Measurements from ENCODE around the gene PANX2.

PANX2 gene

GRCh38 chr22:50218153-50218995, 47.8 kb downstream of the PANX2 start:
- DNase-seq (ENCODE audit: low read depth) = no peak
- H3K4me3 ChIP-seq (ENCODE audit: control insufficient read depth, low read depth, low read length) = no peak overlapping the region
- TF ChIP-seq, protein P1, sequence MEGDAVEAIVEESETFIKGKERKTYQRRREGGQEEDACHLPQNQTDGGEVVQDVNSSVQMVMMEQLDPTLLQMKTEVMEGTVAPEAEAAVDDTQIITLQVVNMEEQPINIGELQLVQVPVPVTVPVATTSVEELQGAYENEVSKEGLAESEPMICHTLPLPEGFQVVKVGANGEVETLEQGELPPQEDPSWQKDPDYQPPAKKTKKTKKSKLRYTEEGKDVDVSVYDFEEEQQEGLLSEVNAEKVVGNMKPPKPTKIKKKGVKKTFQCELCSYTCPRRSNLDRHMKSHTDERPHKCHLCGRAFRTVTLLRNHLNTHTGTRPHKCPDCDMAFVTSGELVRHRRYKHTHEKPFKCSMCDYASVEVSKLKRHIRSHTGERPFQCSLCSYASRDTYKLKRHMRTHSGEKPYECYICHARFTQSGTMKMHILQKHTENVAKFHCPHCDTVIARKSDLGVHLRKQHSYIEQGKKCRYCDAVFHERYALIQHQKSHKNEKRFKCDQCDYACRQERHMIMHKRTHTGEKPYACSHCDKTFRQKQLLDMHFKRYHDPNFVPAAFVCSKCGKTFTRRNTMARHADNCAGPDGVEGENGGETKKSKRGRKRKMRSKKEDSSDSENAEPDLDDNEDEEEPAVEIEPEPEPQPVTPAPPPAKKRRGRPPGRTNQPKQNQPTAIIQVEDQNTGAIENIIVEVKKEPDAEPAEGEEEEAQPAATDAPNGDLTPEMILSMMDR (IDR thresholded peaks at IDR 0.05; ENCODE audit: control insufficient read depth, insufficient read depth, low read depth, low read length, missing control alignments) = no peak

- TF ChIP-seq, protein P1 (IDR thresholded peaks at IDR 0.05; ENCODE audit: control insufficient read depth, insufficient read depth, low read depth, low read length, missing control alignments) = no peak
- DNase-seq (ENCODE audit: low read depth) = no peak
- no peak overlapping the region for H3K4me3 ChIP-seq (ENCODE audit: control insufficient read depth, low read depth, low read length)
Observed at GRCh38 chr22:50218996-50219727, 48.6 kb downstream of the PANX2 start.

- no peak overlapping the region for H3K4me3 ChIP-seq (ENCODE audit: control insufficient read depth, low read depth, low read length)
- TF ChIP-seq, protein P1 (IDR thresholded peaks at IDR 0.05; ENCODE audit: control insufficient read depth, insufficient read depth, low read depth, low read length, missing control alignments) = no peak
- DNase-seq (ENCODE audit: low read depth) = no peak
Observed at GRCh38 chr22:50219800-50220602, 49.5 kb downstream of the PANX2 start.

DNA sequence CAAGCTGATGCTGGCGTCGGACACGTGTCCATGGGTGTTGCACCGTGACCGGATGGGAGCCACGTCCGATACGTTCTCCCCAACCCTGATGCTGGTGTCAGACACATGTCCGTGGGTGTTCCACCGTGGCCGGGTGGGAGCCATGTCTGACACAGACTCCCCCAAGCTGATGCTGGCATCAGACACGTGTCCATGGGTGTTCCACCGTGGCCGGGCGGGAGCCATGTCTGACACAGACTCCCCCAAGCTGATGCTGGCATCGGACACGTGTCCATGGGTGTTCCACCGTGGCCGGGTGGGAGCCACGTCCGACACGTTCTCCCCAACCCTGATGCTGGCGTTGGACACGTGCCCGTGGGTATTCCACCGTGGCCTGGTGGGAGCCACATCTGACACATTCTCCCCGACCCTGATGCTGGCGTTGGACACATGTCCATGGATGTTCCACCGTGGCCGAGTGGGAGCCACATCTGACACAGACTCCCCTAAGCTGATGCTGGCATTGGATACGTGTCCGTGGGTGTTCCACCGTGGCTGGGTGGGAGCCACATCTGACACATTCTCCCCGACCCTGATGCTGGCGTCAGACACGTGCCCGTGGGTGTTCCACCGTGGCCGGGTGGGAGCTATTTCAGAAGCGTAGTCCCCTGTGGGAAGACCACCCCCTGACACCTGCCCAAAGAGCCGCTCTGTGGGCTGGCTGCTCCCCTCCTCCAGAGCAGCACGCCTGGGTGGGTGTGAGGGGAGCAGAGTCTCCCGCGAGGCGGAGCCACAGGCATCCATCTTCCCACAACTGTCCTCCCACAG, 50.3 kb downstream of the PANX2 start:
- no peak for DNase-seq (ENCODE audit: low read depth)
- TF ChIP-seq, protein P1 (IDR thresholded peaks at IDR 0.05; ENCODE audit: control insufficient read depth, insufficient read depth, low read depth, low read length, missing control alignments) = no peak
- no peak overlapping the region for H3K4me3 ChIP-seq (ENCODE audit: control insufficient read depth, low read depth, low read length)

GRCh38 chr22:50221410-50222300, 51.1 kb downstream of the PANX2 start:
- no peak overlapping the region for H3K4me3 ChIP-seq (ENCODE audit: control insufficient read depth, low read depth, low read length)
- TF ChIP-seq, protein P1 (IDR thresholded peaks at IDR 0.05; ENCODE audit: control insufficient read depth, insufficient read depth, low read depth, low read length, missing control alignments) = no peak
- DNase-seq (ENCODE audit: low read depth) = no peak

Data from AG09309 (cell line).